Glomerular visceral epithelial cell (primary cell): ENCODE data around the gene EPHB2.
A peak's percentile ranks its signal among the peaks of the same experiment; 100 is the strongest.

Experiments used
- DNase-seq: peaks from one replicate; pipeline ENCODE4 v3.0.0-alpha.2; 2016; ENCODE audit errors: extremely low spot score

Gene EPHB2

DNA sequence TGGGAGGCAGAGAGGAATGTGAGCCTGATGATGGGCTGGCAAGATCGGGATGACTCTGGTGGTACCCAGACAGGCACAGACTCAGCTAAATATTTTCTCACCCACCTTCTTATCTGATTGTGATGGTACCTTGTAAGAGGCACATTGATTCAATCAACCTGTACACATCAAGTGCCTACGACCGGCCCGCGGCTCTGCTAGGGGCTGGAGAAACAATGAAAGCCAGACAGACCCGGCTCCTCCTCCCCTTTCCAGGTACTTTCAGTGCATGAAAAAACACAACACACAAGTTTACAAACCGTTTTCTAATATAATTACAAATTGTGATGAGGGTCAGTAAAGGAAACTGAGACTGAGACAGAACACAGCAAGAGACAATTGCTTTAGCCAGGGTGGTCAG, 147.0 kb downstream of the EPHB2 start:
- no peak for DNase-seq

DNA sequence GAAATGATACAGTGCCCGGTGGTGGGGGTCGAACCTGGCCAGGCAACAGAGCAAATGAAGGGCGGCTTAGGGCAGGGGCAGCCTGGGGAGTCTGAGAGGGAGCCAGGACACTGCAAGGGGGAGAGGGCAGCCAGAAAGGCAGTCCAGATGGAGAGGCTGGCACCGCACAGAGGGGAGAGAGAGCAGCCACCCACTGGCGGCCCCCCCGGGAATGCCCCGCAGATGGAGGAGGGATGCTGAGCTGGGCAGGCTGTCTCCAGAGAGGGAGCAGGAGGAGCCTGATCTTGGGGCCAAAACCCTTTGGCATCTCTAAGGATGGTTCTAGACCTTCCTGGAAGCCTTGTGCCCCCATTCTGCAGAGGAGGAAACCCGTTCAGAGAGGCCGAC, 149.8 kb downstream of the EPHB2 start:
- DNase-seq, result no peak

DNA sequence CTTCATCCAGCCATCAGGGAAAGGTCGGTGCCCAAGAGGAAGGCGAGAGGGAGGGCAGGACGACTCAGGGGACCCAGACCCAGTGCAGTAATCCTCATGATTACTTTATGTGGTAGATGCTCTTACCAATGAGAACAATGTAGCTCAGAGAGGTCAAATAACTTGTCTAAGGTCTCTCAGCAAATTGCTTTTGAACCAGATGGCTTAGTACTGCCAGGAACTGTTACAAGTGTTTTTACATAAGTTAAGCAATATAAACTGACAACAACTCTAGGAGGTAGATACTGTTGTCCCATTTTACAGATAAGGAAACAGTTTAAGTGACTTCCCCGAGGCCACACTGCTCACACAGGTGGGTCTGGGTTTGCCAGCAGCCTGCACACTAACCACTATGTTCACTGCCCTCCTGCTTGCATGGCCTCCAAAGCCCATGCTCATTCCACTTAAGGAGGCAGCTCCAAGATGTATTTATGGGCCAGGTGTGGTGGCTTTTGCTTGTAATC, 150.3 kb downstream of the EPHB2 start:
- DNase-seq, result no peak

DNA sequence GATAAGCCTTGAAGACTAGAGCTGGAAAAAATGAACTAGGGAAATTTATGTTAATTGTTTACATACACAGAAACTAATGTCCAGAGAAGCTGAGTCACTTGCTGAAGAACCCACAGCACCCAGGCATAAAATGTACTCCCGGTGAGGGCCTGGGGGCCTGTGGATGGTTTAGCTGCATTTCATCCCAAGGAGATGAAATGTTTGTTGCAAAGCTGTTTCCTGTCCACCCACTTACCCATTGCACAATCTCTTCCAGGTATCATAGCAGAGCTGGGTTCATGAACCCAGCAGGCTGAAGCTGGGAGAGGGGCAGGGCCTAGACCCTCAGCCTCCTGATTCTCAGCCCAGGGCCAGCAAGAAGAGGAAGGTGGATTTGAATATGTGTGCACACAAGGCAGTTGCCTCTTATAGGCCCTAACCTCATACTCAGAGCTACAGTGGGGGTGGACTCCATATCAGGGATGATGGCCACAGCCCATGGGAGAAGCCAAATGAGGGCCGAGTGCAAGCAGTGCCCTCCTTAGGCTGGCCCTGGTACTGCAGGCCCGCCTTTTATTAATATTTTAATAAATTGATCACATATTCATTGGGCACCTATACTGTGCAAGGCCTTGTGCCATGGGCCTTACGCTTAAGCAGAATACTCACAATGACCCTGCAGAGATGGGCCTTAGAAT, 151.3 kb downstream of the EPHB2 start:
- peak; percentile 50 for DNase-seq

DNA sequence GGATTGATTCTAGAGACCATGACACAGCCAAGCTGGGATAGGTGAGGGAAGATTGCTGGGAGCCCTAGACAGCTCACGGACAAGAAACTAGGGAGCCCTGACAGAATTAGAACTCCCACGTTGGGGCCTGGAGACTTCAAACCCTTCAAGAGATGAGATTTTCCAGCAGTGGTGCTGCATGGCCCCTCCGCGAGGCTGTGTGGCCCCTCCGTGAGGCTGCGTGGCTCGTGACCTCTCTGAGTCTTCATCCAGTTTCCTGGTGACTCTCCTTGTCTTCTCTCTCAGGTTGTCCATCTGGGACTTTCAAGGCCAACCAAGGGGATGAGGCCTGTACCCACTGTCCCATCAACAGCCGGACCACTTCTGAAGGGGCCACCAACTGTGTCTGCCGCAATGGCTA, 152.1 kb downstream of the EPHB2 start:
- DNase-seq, result no peak

DNA sequence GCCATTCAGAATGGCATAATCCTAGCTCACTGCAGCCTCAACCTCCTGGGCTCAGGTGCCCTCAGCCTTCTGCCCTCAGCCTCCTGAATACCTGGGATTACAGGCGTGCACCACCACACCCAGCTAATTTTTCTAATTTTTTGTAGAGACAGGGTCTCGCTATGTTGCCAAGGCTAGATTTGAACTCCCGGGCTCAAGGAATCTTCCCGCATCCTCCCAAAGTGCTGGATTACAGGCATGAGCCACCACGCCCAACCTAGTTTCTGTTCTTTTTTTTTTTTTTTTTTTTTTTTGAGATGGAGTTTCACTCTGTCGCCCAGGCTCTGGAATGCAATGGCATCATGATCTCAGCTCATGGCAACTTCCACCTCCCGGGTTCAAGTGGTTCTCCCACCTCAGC, 153.1 kb downstream of the EPHB2 start:
- DNase-seq, result no peak

DNA sequence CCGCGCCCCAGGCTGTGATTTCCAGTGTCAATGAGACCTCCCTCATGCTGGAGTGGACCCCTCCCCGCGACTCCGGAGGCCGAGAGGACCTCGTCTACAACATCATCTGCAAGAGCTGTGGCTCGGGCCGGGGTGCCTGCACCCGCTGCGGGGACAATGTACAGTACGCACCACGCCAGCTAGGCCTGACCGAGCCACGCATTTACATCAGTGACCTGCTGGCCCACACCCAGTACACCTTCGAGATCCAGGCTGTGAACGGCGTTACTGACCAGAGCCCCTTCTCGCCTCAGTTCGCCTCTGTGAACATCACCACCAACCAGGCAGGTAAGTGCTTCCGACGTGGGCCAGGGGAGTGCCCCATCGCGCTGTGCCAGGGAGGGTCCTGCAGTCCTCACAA, 154.2 kb downstream of the EPHB2 start:
- DNase-seq, result no peak

DNA sequence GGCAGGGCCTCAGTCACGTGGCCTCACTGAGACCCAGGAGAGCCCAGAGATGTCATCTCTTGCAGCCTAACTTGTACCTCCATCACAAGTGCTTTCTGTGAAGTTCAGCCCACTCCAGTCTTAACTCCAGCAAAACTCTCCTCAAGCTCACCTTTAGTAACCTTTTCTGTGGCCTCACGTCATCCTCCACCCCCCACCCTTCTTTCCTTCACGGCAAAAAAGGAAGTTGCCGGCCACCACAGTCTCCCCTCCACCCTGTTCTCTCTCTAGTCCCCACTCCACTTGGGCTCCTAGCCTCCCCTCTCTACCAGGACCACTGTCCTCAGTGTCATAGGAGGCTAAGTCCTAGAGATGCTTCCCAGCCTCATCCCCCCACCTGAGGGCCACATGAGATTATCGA, 155.1 kb downstream of the EPHB2 start:
- no peak for DNase-seq

DNA sequence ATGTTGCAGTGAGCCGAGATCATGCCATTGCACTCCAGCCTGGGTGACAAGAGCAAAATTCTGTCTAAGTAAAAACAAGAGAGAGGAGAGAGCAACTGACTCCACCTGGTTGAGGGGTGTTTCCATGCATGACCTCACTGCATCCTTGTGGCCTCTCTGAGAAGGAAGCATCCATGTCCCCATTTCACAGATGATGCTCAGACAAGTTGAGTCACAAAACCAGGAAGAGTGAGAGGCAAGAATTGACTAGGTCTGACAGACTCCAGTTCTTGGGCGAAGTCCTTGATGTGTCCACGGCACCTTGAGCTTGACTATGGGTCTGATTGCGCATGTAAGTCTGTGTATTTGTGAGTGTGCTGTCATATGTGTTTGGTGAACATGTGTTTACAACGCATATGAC, 156.2 kb downstream of the EPHB2 start:
- DNase-seq, result no peak

DNA sequence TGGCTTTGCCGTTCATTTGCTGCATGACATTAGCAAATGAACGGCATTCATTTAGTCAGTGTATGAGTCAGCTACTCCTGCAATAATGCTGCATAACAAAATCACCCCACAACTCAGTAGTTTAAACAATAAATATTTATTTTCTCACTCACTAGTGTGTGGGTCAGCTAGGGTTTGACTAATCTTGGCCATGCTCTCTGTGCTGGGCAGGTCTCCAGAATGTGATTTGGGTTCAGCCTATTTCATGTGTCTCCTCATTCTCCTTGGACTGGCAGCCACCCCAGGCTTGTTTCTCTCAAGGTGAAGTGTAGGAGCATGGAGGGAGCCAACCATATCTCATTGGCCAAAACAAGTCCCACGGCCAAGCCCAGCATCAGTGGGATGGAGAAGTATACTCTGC, 157.7 kb downstream of the EPHB2 start:
- no peak for DNase-seq

DNA sequence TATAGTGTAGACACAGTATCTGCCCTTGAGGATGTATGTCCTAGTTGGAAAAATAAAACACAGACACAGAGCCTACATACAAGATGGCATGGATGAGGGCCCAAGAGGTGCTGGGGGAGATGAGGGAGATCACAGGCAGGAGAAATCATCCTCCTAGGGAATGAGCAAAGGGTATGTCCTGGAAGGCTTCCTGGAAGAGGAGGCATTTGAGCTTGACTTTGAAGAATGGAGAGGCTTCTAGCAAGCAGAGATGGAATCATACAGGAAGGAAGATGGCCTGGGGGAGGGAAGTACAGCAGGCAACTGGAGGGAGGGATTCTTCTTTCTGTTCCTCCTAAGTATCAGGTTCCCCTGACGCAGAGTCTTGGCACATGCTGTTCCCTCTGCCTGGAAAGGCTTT, 158.7 kb downstream of the EPHB2 start:
- no peak for DNase-seq

DNA sequence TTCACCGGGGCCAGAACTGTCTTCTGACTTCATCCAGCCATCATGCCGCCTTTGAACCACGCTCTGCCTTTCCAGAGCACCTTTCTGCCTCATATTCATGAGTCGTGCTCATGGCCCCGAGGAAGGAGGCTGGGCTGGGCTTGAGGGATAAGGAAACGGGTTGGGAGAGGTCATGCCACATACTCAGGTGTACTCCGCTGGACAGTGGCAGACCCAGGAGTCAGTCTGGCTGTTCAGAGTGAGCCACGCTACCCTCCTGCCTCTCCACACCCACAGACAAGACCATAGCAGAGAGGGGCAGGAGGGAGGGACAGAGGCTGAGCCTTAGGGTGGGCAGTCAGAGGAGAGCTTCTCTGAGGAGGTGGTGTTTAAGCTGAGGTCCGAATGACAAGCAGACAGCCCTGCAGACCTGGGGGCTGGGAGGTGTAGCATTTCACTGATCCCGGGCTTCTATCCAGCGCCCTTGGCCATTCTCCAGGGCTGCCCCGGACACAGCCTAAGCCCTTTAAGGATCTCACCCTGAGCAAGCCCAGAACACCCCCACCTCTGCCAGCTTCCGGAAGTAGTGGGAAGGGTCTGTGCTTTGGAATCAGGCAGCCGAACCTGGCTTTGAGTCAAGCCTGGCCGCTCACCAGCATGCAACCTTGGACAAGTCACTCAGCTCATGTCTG, 159.7 kb downstream of the EPHB2 start:
- peak; percentile 82 for DNase-seq

DNA sequence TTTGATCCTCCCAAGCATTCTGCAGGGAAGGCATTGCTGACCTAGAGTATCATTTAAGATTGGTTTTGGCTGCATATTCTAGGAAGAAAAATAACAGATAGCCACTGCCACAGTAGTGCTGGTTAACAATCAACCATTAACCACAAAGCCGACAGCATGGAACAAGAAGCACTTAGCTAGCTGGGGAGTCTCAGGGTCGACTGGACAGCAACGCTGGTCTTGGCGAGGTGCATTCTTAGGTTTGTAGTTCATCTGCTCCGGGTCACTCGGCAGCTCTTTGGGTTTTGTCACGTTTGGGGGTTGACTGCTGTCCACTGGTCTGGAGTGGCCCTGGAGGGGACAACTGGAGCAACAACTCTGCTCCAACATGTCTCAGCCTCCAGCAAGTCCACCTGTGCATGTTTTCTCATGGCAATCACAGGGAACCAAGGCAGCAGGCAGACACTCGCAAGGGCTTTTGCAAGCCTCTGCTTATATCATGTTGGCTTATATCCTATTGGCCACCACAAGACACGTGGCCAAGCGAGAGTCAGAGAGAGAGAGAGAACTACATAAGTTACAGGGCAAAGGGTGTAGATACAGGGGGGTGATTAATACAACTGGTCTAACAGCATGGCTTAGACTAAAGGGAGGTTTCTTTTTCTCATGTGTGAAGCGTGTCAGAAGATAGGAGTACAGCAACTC, 162.5 kb downstream of the EPHB2 start:
- DNase-seq, result peak; percentile 89

DNA sequence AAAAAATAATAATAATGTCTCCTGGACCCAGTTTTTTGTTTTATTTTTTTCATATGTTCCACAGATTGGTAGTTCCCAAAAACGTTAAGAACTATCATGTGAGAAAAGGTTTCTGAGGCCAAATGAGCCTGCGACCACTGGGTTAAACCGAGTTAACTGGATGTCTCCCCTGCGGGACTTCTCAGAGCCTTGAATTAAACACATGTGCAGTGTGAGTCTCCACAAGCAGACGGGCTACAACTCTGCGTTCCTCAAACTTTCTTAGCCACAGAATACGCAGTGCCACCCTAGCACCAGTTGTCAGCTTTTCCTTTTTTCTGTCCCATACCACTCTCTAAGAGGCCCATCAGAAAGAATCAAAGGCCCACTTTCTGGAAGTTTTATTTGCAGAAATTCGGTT, 164.1 kb downstream of the EPHB2 start:
- no peak for DNase-seq

DNA sequence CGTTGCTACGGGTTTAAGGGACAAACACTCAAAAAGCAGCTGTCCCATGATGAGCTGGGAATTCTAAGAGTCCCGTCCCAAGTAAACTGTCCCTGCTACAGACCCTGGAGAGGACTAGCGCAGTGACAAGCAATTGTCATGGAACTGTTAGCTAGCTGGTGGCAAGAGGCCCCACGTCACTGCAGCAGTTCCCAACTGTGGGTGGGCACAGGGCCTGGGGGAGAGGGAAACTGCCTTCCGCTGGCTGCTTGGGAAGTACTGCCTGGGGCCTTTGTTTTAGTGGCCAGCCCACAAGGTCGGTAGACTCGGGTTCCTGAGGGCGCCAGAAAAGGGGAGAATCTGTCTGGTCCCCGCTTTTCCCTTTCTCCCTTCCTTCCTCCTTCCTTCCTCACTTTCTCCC, 164.6 kb downstream of the EPHB2 start:
- no peak for DNase-seq

DNA sequence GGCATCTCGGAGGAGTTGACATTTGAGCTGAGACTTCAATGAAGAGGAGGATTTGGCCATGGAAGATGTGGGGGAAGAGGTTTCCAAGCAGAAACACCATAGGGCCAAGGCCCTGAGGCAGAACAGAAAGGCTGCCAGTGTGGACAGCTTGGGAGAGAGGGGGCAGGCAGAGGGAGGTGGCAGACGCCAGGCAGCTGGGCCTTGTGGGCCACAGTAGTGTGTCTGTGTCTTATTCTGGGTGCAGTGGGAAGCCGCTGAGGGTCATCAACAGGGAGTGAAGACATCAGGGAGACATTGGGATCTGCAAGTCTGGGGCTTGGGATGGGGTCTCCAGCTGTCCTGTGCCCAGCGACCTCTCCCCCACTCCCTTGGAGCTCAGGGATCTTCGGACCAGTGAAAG, 165.2 kb downstream of the EPHB2 start:
- DNase-seq, result no peak

DNA sequence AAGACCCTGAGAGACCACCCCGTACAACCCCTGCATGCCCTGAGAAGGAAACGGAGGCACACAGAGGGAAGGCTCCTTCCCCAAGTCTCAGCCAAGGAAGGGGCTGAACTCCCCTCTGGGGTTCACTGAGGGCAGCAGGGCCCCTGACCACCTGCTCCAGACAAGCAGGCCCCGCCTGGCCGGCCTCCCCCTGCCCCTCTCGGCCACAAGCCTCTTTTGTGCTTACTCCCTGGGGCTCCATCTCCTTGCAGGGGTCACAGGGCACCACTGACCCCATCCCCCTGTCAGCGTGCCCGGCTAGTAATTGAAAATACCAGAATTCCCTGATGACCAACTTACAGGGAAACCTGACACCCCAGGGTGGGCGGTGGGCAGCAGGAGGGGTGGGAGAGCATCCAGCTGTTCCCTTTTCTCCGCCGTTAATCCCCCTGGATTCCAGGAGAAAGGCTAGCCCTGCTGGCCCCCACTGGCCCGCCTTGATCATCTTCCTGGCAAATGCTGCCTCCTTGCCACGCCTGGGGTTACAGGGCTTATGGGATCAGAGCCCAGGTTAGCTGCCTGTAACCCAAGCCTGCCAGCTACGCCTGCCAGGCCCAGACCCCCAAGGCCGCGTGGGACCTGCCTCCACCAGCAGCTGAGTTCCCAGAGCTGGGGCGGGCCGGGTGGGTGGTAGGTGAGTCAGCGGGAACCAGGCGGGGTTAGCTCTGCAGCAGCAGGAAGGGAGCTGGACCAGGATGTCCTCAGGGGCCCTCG, 165.9 kb downstream of the EPHB2 start:
- DNase-seq, result peak; percentile 65

DNA sequence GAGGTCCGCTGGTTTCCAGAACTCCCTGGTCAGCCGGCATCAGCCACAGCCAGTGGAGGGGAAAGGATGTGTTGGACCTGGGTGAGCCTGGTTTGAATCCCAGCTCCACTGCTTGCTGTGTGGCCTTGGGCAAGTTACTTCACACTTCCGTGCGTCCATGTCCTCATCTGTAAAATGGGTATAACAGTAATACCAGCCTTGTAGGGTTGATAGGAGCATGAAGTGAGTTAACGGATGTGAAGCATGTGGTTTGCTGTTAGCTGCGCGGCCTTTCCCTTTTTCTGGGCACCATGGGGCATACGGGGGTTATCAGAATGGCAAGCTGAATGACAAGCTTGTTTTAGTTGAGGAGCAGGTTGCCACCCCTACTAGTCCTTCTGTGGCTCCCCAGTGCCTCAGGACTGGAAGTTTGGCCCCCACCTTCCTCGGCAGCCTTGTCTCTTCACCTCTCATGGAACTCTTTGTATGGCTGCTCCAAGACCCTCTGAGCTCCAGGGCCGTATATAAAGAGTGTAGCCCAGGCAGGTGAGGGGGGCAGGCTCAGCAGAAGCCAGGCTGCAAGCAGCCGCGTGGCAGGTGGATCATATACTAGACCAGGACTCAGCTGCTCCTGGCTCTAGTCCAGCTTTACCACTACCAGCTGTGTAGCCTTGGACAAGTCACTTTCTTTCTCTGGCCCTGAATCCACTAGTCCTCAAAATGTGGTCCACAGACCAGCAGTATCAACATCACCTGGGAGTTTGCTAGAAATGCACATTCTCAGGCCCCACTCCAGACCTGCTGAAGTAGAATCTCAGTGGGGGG, 166.7 kb downstream of the EPHB2 start:
- DNase-seq, result no peak

DNA sequence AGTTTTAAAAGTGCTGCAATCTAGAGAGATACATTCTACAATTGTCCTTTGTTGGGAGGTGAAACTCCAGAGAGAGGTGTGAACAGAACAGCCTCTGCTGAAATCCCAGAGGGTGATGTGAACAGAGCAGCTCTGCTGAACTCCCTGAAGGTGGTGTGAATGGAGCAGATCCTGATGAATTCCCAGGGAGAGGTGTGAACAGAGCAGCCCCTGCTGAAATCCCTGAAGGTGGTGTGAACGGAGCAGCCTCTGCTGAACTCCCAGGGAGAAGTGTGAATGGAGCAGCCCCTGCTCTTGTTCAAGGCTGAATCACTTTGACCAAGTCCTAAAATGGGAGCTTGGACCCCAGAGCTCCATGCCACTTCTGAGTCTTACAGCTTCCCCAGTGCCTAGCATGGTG, 167.3 kb downstream of the EPHB2 start:
- DNase-seq, result no peak

DNA sequence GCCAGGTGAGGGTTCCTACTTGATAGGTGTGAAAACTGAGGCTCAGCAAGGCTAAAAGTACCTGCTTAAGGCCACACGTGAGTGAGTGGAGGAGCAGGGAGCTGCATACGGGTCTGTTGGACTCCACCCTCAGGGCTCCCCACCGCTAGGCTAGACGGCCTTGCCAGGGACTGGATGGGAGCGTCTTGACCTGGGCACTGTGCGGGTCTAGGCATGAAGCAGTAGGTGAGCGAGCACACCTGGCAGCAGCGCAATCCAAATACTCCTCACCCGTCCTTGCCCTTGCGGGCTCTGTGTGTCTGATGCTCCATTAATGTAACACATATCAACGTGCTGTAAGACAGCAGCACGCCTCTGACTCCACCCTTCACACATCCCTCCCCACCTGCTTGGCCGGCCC, 168.0 kb downstream of the EPHB2 start:
- no peak for DNase-seq

DNA sequence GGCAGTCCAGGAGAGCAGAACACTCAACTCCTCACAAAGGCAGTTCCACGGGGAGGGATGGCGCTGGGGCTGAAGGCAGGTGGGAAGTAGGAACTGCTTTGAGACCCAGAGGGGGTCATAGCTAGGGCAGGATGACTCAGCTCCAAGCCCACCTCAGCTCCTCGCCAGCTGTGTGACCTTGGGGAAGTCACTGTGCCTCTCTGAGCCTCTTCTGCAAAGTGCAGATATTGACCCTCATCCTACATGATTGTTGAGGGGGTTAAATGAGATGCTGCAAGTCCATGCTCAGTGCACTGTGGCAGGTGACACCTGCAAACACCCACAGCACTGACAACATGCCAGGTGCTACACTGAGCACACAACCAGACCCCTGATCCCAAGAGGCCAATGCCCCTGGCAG, 168.8 kb downstream of the EPHB2 start:
- no peak for DNase-seq

DNA sequence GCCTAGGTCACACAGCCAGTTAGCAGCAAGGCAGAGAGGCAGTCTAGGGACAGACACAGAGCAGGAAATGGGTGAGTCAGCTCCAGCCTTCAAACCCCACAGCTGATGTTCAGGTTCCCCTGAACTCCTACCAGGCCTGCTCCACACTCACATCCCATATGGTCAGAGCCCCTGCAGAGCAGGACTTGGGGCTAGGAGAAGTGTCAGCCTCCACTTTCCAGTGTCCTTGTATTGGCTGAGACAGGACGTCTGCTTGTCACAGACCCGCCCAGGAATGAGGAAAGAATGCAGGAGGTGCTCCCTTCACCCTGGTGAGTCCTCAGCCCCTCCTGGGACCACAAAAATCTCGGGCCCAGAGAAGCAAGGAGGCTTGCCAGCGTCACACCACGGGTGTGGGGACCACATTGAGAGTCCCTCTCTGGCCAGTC, 169.5 kb downstream of the EPHB2 start:
- DNase-seq, result peak; percentile 33
